AG04450 (cell line): ENCODE data around the gene CTRB1. TPM values are rescaled to one million over a fixed set of nuclear protein-coding genes. Genes with fewer than 3 reads are reported as not detected.

Experiments
- CTCF ChIA-PET: fragments of 300-600, 350-600 bp; formaldehyde crosslinking; extraction: SDS; loops from one replicate; lab custom pipeline; 2022; ENCODE audit warnings: antibody characterized with exemption, inconsistent platforms; lab: Charles Lee
- POLR2A ChIA-PET: fragments of 350-600 bp; formaldehyde crosslinking; extraction: SDS; loops from one replicate; lab custom pipeline; 2021; ENCODE audit warnings: antibody characterized with exemption, inconsistent platforms; lab: Yijun Ruan, JAX
- DNase-seq: peaks from one replicate; pipeline ENCODE4 v3.0.0-alpha.2; 2011; ENCODE audit warnings: low read depth, low spot score
- H3K27ac ChIP-seq: one replicate; pipeline ENCODE4 v1.5.1; 2012; ENCODE audit warnings: low read depth, low read length, control low read depth
- H3K27me3 ChIP-seq: one replicate; pipeline ENCODE4 v1.6.0; 2012; ENCODE audit warnings: low read length; ENCODE audit not compliant: control insufficient read depth, insufficient read depth
- H3K4me3 ChIP-seq: 2 replicates; pipeline ENCODE4 v1.5.1; 2011; ENCODE audit warnings: mild to moderate bottlenecking, low read depth, low read length, control low read depth
- H3K9me3 ChIP-seq: 2 replicates; pipeline ENCODE4 v1.5.1; 2012; ENCODE audit warnings: low read length; ENCODE audit not compliant: control insufficient read depth, insufficient read depth
- CTCF ChIP-seq: IDR thresholded peaks from 2 replicates; pipeline ENCODE4 v1.5.1; 2011; ENCODE audit warnings: low read depth, low read length, control low read depth, inconsistent platforms
- polyA minus RNA-seq: library from RNA; depleted of rRNA, polyadenylated mRNA; stranded (reverse); fragments of >200 nt; gene quantifications from 2 replicates; pipeline ENCODE4 v1.2.3, GENCODE V29; 2011; rRNA and poly(A)+ RNA removed
- polyA plus RNA-seq: library from polyadenylated mRNA; depleted of rRNA; stranded (reverse); fragments of >200 nt; gene quantifications from 2 replicates; pipeline ENCODE4 v1.2.3, GENCODE V29; 2011; rRNA removed

The CTRB1 gene
- not detected in 2 replicates for polyA plus RNA-seq
- polyA minus RNA-seq = not detected in 2 replicates

DNA sequence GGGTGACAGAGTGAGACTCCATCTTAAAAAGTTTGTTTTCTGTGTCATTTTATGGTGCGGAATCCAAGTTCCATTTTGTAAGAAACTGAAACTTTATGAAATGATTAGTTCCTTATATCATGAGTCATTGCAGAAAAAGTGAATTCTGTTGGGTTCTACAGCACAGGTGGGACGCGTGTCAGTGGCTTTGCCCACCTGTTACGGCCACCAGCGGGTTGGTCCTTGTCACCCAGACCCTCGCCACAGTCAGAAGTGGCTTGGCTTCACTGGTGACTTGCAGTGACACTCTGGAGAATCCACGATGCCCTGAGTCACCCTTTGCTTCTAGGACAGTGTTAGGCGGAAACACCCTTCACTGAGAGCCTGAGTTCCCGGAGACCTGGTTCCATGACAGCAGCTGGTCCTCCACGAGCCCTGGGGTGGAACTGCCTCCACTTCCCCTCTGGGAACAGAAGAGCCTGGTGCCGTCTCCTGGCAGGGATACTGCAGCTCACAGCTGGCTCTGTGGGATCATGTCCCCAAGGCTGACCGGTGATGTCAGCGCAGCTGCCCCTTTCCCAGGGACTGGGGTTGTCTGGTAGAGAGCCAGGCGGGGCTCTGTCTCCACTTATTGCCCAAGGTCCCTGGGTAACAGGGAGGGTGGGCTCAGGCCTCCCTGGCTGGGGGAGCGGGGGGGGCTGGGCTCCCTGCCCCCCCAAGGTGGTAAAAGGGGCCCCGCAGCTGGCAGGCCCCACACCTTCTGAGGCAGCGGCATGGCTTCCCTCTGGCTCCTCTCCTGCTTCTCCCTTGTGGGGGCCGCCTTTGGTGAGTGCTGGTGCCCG lies at the start of gene CTRB1:
TSS of gene CTRB1 (plus strand) at position 733 of the 821 bp plus-strand sequence. CDS start at position 753, 20 bp downstream.
- no peaks in the 10 kb centered on the region for H3K9me3 ChIP-seq
- H3K27ac ChIP-seq = no peak within 1 kb of the TSS
- DNase-seq = no peak
- ChIA-PET POLR2A (no interaction called here), CTCF (interaction anchor here (0.8 to 1.1 kb wide), 2 partner anchors 247 to 355 kb away, joined by 3 read pairs; no protein-coding TSS in a partner anchor)
- TF ChIP-seq CTCF = no peak
- H3K4me3 ChIP-seq = no peak within 1 kb of the TSS
- no peaks in the 10 kb centered on the region for H3K27me3 ChIP-seq

- DNase-seq = no peak
- CTCF ChIA-PET = no interaction called here
- Histone ChIP-seq H3K9me3 (peaks cover 58% of the 10 kb centered on the region), H3K4me3 (no peak overlapping the region), H3K27me3 (no peaks in the 10 kb centered on the region), H3K27ac (no peak overlapping the region)
- no peak for TF ChIP-seq CTCF
- POLR2A ChIA-PET = no interaction called here
Measured at GRCh38 chr16:75169899-75170405, 48.8 kb upstream of the CTRB1 start.

DNA sequence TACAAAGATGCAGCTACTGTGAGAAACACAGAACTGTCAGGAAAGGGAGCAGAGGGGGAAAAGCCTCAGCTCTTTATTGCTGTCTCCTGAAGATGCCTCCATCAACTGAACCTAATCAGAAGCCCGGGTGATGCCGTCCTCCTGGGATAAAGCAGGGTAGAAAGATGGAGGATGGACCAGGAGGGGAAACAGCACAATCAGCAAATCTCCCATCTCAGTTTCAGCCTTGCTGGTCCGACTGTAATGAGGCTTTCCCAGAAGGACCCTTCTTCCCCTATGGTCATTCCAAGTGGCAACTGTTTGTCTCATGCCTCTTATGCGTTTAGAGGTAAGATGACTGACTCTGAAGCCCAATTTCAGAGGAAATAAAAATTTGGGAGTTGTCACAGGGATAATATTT lies 46.2 kb upstream of the CTRB1 start:
- CTCF ChIA-PET = interaction anchor here (0.9 to 1.6 kb wide), 2 partner anchors 26 to 293 kb away, joined by 3 to 4 read pairs; no protein-coding TSS in a partner anchor
- Histone ChIP-seq H3K27me3 (no peaks in the 10 kb centered on the region), H3K4me3 (no peak overlapping the region), H3K27ac (no peak overlapping the region), H3K9me3 (peaks cover 55% of the 10 kb centered on the region)
- POLR2A ChIA-PET = no interaction called here
- DNase-seq = no peak
- no peak for TF ChIP-seq CTCF

GRCh38 chr16:75175074-75175473 lies 43.7 kb upstream of the CTRB1 start:
- POLR2A ChIA-PET = no interaction called here
- Histone ChIP-seq H3K9me3 (peaks cover 35% of the 10 kb centered on the region), H3K27ac (no peak overlapping the region), H3K27me3 (no peaks in the 10 kb centered on the region), H3K4me3 (no peak overlapping the region)
- DNase-seq = no peak
- CTCF ChIA-PET = interaction anchor here (1.3 kb wide), 1 partner anchor 342 kb away, joined by 4 read pairs; no protein-coding TSS in a partner anchor
- no peak for TF ChIP-seq CTCF

DNA sequence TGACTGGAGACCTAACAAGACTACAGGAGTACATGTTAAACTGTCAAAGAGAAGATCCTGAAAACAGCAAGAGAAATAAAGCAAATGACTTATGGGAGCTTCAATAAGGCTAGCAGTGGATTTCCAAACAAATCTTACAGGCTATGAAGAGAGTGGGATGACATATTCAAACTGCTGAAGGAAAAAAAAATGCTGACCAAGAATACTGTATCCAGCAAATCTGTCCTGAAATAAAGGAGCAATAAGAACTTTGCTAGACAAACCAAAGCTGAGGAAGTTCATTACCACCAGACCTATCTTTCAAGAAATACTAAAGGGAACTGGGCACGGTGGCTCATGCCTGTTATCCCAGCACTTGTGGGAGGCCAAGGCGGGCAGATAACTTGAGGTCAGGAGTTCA lies 41.9 kb upstream of the CTRB1 start:
- Histone ChIP-seq H3K27me3 (no peaks in the 10 kb centered on the region), H3K9me3 (peaks cover 33% of the 10 kb centered on the region), H3K4me3 (no peak overlapping the region), H3K27ac (no peak overlapping the region)
- POLR2A ChIA-PET = no interaction called here
- TF ChIP-seq CTCF = no peak
- CTCF ChIA-PET = no interaction called here
- no peak for DNase-seq
